PC-9 (cell line): Measurements from ENCODE around the gene DND1. TPM values are rescaled to one million over a fixed set of nuclear protein-coding genes. Genes with fewer than 3 reads are reported as not detected.

Experiments
- BruUV-seq: library from RNA; stranded (reverse); fragments of 400-500 nt; replicated peaks from 2 replicates; lab custom pipeline; 2021; lab: Mats Ljungman, UMichigan
- CTCF ChIA-PET: fragments of 300-600 bp; sonication (Branson Sonifier 250); formaldehyde crosslinking; loops from one replicate; lab custom pipeline; 2022; ENCODE audit warnings: antibody characterized with exemption; lab: Charles Lee
- POLR2A ChIA-PET: fragments of 300-600 bp; sonication (Branson Sonifier 250); formaldehyde crosslinking; loops from one replicate; lab custom pipeline; 2022; ENCODE audit warnings: antibody characterized with exemption; ENCODE audit not compliant: unreplicated experiment; lab: Charles Lee
- DNase-seq, 2 experiments: peaks; one replicate each; pipeline versions ENCODE4 v3.0.0 to v3.0.0-alpha.2; 2015 to 2022; ENCODE audit warnings: mixed read lengths in 1 of 2
- H2AFZ ChIP-seq: fragments of 200-600 bp; sonication (generic); 2 replicates; pipeline ENCODE4 v1.8.1; 2017; ENCODE audit warnings: antibody characterized with exemption
- H3F3A ChIP-seq: fragments of 200-600 bp; sonication (generic); 2 replicates; pipeline ENCODE4 v1.8.1; 2017; ENCODE audit warnings: antibody characterized with exemption, mild to moderate bottlenecking, low read depth; ENCODE audit not compliant: insufficient read depth
- H3K27ac ChIP-seq: fragments of 200-600 bp; sonication (generic); 2 replicates; pipeline ENCODE4 v1.6.1; 2016; ENCODE audit warnings: mixed run types
- H3K27me3 ChIP-seq: fragments of 200-600 bp; sonication (generic); 2 replicates; pipeline ENCODE4 v1.6.1; 2016; ENCODE audit warnings: low read depth, mixed run types; ENCODE audit not compliant: insufficient read depth
- H3K36me3 ChIP-seq: fragments of 200-600 bp; sonication (generic); 2 replicates; pipeline ENCODE4 v1.6.1; 2016; ENCODE audit warnings: low read depth, mixed run types
- H3K4me1 ChIP-seq: fragments of 200-600 bp; sonication (generic); replicated peaks from 2 replicates; pipeline ENCODE4 v1.6.1; 2016; ENCODE audit warnings: mixed run types; ENCODE audit not compliant: insufficient read depth
- H3K4me2 ChIP-seq: fragments of 200-600 bp; sonication (generic); 2 replicates; pipeline ENCODE4 v1.6.1; 2017; ENCODE audit warnings: mixed run types
- H3K4me3 ChIP-seq: fragments of 200-600 bp; sonication (generic); 2 replicates; pipeline ENCODE4 v1.6.1; 2016; ENCODE audit warnings: mixed run types
- H3K79me2 ChIP-seq: fragments of 200-600 bp; sonication (generic); 2 replicates; pipeline ENCODE4 v1.6.1; 2017; ENCODE audit warnings: low read depth, mixed run types
- H3K9me2 ChIP-seq: fragments of 200-600 bp; sonication (generic); 2 replicates; pipeline ENCODE4 v1.8.1; 2017; ENCODE audit warnings: mild to moderate bottlenecking; ENCODE audit not compliant: insufficient read depth
- H3K9me3 ChIP-seq: fragments of 200-600 bp; sonication (generic); 2 replicates; pipeline ENCODE4 v1.8.1; 2016; ENCODE audit warnings: low read depth; ENCODE audit not compliant: insufficient read depth
- H4K20me1 ChIP-seq: fragments of 200-600 bp; sonication (generic); 2 replicates; pipeline ENCODE4 v1.8.1; 2017; ENCODE audit not compliant: insufficient read depth
- CTCF ChIP-seq: fragments of 200-600 bp; sonication (generic); conservative IDR thresholded peaks from 2 replicates; pipeline ENCODE4 v1.6.1; 2017; ENCODE audit warnings: mixed run types, antibody characterized with exemption, mild to moderate bottlenecking, moderate library complexity
- EZH2 ChIP-seq: fragments of 200-600 bp; sonication (generic); IDR thresholded peaks from 2 replicates; pipeline ENCODE4 v1.8.0; 2017; ENCODE audit warnings: antibody characterized with exemption, low read depth
- intact Hi-C: fragments of 100-400 bp; cut with micrococcal nuclease; formaldehyde crosslinking; loops from one replicate; pipeline ENCODE4 v1.10.0; 2022; ENCODE audit not compliant: unreplicated experiment
- microRNA-seq: library from miRNA; unstranded; fragments of <30 nt; microRNA quantifications from one replicate; pipeline ENCODE4 v1.2.0, GENCODE V29; 2021; ENCODE audit warnings: borderline number of aligned reads, borderline replicate concordance
- total RNA-seq: library from RNA; stranded (reverse); gene quantifications from 2 replicates; pipeline ENCODE4 v1.2.3, GENCODE V29; 2021

Gene DND1
- total RNA-seq, 1 experiment from 2014 or later = 1.2 TPM

GRCh38 chr5:140622301-140622700 is 51.1 kb downstream of the DND1 start:
- H3K4me2 ChIP-seq = no peak overlapping the region
- H3K79me2 ChIP-seq = no peaks in the 10 kb centered on the region
- no peak overlapping the region for H3K4me3 ChIP-seq
- ChIA-PET CTCF (interaction anchor here (0.6 kb wide), 1 partner anchor 27 kb away, joined by 5 read pairs; no protein-coding TSS in a partner anchor), POLR2A (no interaction called here)
- H2AFZ ChIP-seq = no peak overlapping the region
- no peaks in the 10 kb centered on the region; the same call in 1 of the 2 replicates for H3F3A ChIP-seq
- H3K27me3 ChIP-seq = peaks cover 3% of the 10 kb centered on the region; the same call in 1 of the 2 replicates
- TF ChIP-seq CTCF (no peak), EZH2 (no peak)
- no peaks in the 10 kb centered on the region for H4K20me1 ChIP-seq
- H3K9me3 ChIP-seq = peaks cover 13% of the 10 kb centered on the region
- H3K9me2 ChIP-seq = no peaks in the 10 kb centered on the region
- intact Hi-C loops = no loop called here
- H3K4me1 ChIP-seq = no peaks in the 10 kb centered on the region
- DNase-seq = no peak
- BruUV-seq = no TSS peak
- no peak overlapping the region for H3K27ac ChIP-seq
- no peaks in the 10 kb centered on the region for H3K36me3 ChIP-seq

Small RNAs within 50 kb of the gene (microRNA-seq; reads per million reads assigned to microRNA genes)
- gene MIR3655 = not detected

Other genes starting within 250 kb of the DND1 start
- gene EIF4EBP3, start 125.9 kb downstream of the DND1 start, total RNA-seq = 4.8 and 5.6 TPM in 2 replicates
- gene SRA1, start 116.1 kb downstream of the DND1 start, total RNA-seq = 30.5 and 36.1 TPM in 2 replicates
- 23.4 and 26.0 TPM in 2 replicates for gene APBB3, start 109.0 kb downstream of the DND1 start, total RNA-seq
- 44.2 and 66.2 TPM in 2 replicates for gene SLC35A4, start 108.7 kb downstream of the DND1 start, total RNA-seq
- 0.35 and 0.81 TPM in 2 replicates for gene CD14, start 40.4 kb downstream of the DND1 start, total RNA-seq
- gene TMCO6, start 34.1 kb downstream of the DND1 start, total RNA-seq = 12.1 and 25.2 TPM in 2 replicates
- 69.7 and 72.7 TPM in 2 replicates for gene NDUFA2, start 25.9 kb downstream of the DND1 start, total RNA-seq
- gene IK, start 25.7 kb downstream of the DND1 start, total RNA-seq = 74.2 and 86.7 TPM in 2 replicates
- gene WDR55, start 8.7 kb downstream of the DND1 start, total RNA-seq = 37.9 and 39.2 TPM in 2 replicates
- 52.0 and 64.3 TPM in 2 replicates for gene HARS1, start 17.8 kb upstream of the DND1 start, total RNA-seq
- gene HARS2, start 17.9 kb upstream of the DND1 start, total RNA-seq = 28.8 and 31.1 TPM in 2 replicates
- gene ZMAT2, start 26.9 kb upstream of the DND1 start, total RNA-seq = 53.5 and 60.1 TPM in 2 replicates
- not detected in 2 replicates for gene PCDHA1, start 112.6 kb upstream of the DND1 start, total RNA-seq
- gene PCDHA2, start 121.3 kb upstream of the DND1 start, total RNA-seq = not detected in 2 replicates
- gene PCDHA3, start 127.5 kb upstream of the DND1 start, total RNA-seq = not detected in 2 replicates
- not detected in 2 replicates for gene PCDHA4, start 133.5 kb upstream of the DND1 start, total RNA-seq
- gene PCDHA5, start 148.0 kb upstream of the DND1 start, total RNA-seq = not detected in 2 replicates
- gene PCDHA6, start 154.4 kb upstream of the DND1 start, total RNA-seq = not detected in 2 replicates
- not detected in 2 replicates for gene PCDHA7, start 160.7 kb upstream of the DND1 start, total RNA-seq
- gene PCDHA8, start 167.6 kb upstream of the DND1 start, total RNA-seq = not detected in 2 replicates
- gene PCDHA9, start 174.8 kb upstream of the DND1 start, total RNA-seq = not detected in 2 replicates
- not detected in 2 replicates for gene PCDHA10, start 182.3 kb upstream of the DND1 start, total RNA-seq
- not detected in 2 replicates for gene PCDHA11, start 195.4 kb upstream of the DND1 start, total RNA-seq
- not detected in 2 replicates for gene PCDHA12, start 201.7 kb upstream of the DND1 start, total RNA-seq
- not detected in 2 replicates for gene PCDHA13, start 208.5 kb upstream of the DND1 start, total RNA-seq